SK-N-SH (cell line): Measurements from ENCODE around the gene CYP2C19. TPM values are rescaled to one million over a fixed set of nuclear protein-coding genes. Genes with fewer than 3 reads are reported as not detected.

Experiments used
- CTCF ChIA-PET: fragments of 300-600, 350-600 bp; formaldehyde crosslinking; extraction: SDS; loops from one replicate; lab custom pipeline; 2021; lab: Yijun Ruan, JAX
- POLR2A ChIA-PET: fragments of 350-600 bp; sonication (Branson Sonifier 250); formaldehyde crosslinking; extraction: SDS; loops from one replicate; lab custom pipeline; 2020; ENCODE audit warnings: antibody characterized with exemption, inconsistent platforms; lab: Yijun Ruan, JAX
- DNase-seq: peaks from one replicate; pipeline ENCODE4 v3.0.0; 2012
- H2AFZ ChIP-seq: fragments of 200-600 bp; sonication (generic); 2 replicates; pipeline ENCODE4 v1.8.1; 2016; ENCODE audit warnings: antibody characterized with exemption, mild to moderate bottlenecking, low read depth
- H3F3A ChIP-seq: fragments of 200-600 bp; sonication (generic); replicated peaks from 2 replicates; pipeline ENCODE3; 2016; ENCODE audit warnings: antibody characterized with exemption, mild to moderate bottlenecking; ENCODE audit not compliant: insufficient read depth
- H3K27ac ChIP-seq, 2 experiments: fragments of 200-500 bp in 1 of 2; fragments of 200-600 bp in 1 of 2; sonication (Bioruptor generic) in 1 of 2; sonication (generic), shearing (Covaris generic) in 1 of 2; 2 replicates each; pipeline versions ENCODE4 v1.5.1 to v1.6.1; 2014 to 2016; ENCODE audit warnings: low read depth in 2 of 2, inconsistent platforms in 1 of 2, low read length in 1 of 2, mild to moderate bottlenecking in 1 of 2, mixed read lengths in 1 of 2
- H3K27me3 ChIP-seq: fragments of 200-600 bp; sonication (generic), shearing (Covaris generic); 2 replicates; pipeline ENCODE4 v1.6.1; 2016; ENCODE audit warnings: mixed run types; ENCODE audit not compliant: insufficient read depth
- H3K36me3 ChIP-seq, 2 experiments: fragments of 200-500 bp in 1 of 2; fragments of 200-600 bp in 1 of 2; sonication (Bioruptor generic) in 1 of 2; sonication (generic) in 1 of 2; replicated peaks in 1 of 2; 2 replicates each; pipeline versions ENCODE3 to v1.5.1; 2014 to 2016; ENCODE audit warnings: low read length in 1 of 2, mild to moderate bottlenecking in 1 of 2; ENCODE audit not compliant: insufficient read depth in 2 of 2, control insufficient read depth in 1 of 2
- H3K4me1 ChIP-seq, 2 experiments: fragments of 200-500 bp in 1 of 2; fragments of 200-600 bp in 1 of 2; sonication (Bioruptor generic) in 1 of 2; sonication (generic), shearing (Covaris generic) in 1 of 2; 2 replicates each; pipeline versions ENCODE4 v1.5.1 to v1.6.1; 2014 to 2016; ENCODE audit warnings: low read depth in 1 of 2, low read length in 1 of 2, mixed run types in 1 of 2; ENCODE audit not compliant: insufficient read depth in 2 of 2, control insufficient read depth in 1 of 2
- H3K4me2 ChIP-seq: fragments of 200-600 bp; sonication (generic), shearing (Covaris generic); 2 replicates; pipeline ENCODE4 v1.6.1; 2017; ENCODE audit warnings: mixed run types
- H3K4me3 ChIP-seq, 2 experiments: fragments of 200-500 bp in 1 of 2; fragments of 200-600 bp in 1 of 2; sonication (Bioruptor generic) in 1 of 2; sonication (generic), shearing (Covaris generic) in 1 of 2; 2 replicates each; pipeline versions ENCODE4 v1.5.1 to v1.8.1; 2014 to 2016; ENCODE audit warnings: low read depth in 2 of 2, inconsistent platforms in 1 of 2, low read length in 1 of 2, mild to moderate bottlenecking in 1 of 2, mixed read lengths in 1 of 2, moderate library complexity in 1 of 2
- H3K79me2 ChIP-seq: fragments of 200-600 bp; sonication (generic); 2 replicates; pipeline ENCODE4 v1.8.1; 2017; ENCODE audit warnings: mild to moderate bottlenecking; ENCODE audit not compliant: insufficient read depth
- H3K9ac ChIP-seq: fragments of 200-600 bp; sonication (generic); 2 replicates; pipeline ENCODE4 v1.6.1; 2017; ENCODE audit warnings: mixed run types
- H3K9me2 ChIP-seq: fragments of 200-600 bp; sonication (generic); 2 replicates; pipeline ENCODE4 v1.6.1; 2017; ENCODE audit warnings: mixed run types
- H3K9me3 ChIP-seq: fragments of 200-600 bp; sonication (generic); 2 replicates; pipeline ENCODE4 v1.6.1; 2017; ENCODE audit warnings: mixed run types, mild to moderate bottlenecking, moderate library complexity
- H4K20me1 ChIP-seq: fragments of 200-600 bp; sonication (generic); 2 replicates; pipeline ENCODE4 v1.6.1; 2017; ENCODE audit warnings: mild to moderate bottlenecking, mixed run types; ENCODE audit not compliant: insufficient read depth
- ELF1 ChIP-seq: IDR thresholded peaks from 2 replicates; pipeline ENCODE4 v1.4.0; 2012
- EP300 ChIP-seq, 2 experiments: IDR thresholded peaks; 2 replicates each; pipeline versions ENCODE4 v1.4.0 to v1.6.1; 2012; ENCODE audit warnings: borderline replicate concordance in 1 of 2, low read depth in 1 of 2, low read length in 1 of 2
- EZH2phosphoT487 ChIP-seq: fragments of 200-600 bp; sonication (generic); IDR thresholded peaks from 2 replicates; pipeline ENCODE4 v1.6.1; 2017; ENCODE audit warnings: low read depth, mixed run types, mild to moderate bottlenecking, antibody characterized with exemption, moderate library complexity, borderline replicate concordance
- FOXM1 ChIP-seq: IDR thresholded peaks from 2 replicates; pipeline ENCODE4 v1.4.0; 2012; ENCODE audit warnings: low read depth, mild to moderate bottlenecking
- GABPA ChIP-seq: IDR thresholded peaks from 2 replicates; pipeline ENCODE4 v1.4.0; 2012; ENCODE audit warnings: low read depth, mild to moderate bottlenecking
- IRF3 ChIP-seq: fragments of 150-350 bp; IDR thresholded peaks from 2 replicates; pipeline ENCODE4 v1.6.1; 2016; ENCODE audit warnings: mild to moderate bottlenecking, low read depth, low read length
- JUND ChIP-seq: IDR thresholded peaks from 2 replicates; pipeline ENCODE4 v1.4.0; 2012
- MAX ChIP-seq: IDR thresholded peaks from 2 replicates; pipeline ENCODE4 v1.4.0; 2012; ENCODE audit warnings: low read depth
- MEF2A ChIP-seq: IDR thresholded peaks from 2 replicates; pipeline ENCODE4 v1.4.0; 2012; ENCODE audit warnings: low read depth, borderline replicate concordance
- NRF1 ChIP-seq: IDR thresholded peaks from 2 replicates; pipeline ENCODE4 v1.6.1; 2012; ENCODE audit warnings: low read depth, mild to moderate bottlenecking, low read length
- RAD21 ChIP-seq: IDR thresholded peaks from 2 replicates; pipeline ENCODE4 v1.6.1; 2012; ENCODE audit warnings: mild to moderate bottlenecking, low read length
- RCOR1 ChIP-seq: fragments of 150-350 bp; IDR thresholded peaks from 2 replicates; pipeline ENCODE4 v1.6.1; 2017; ENCODE audit warnings: antibody characterized with exemption, low read length
- REST ChIP-seq: IDR thresholded peaks from 2 replicates; pipeline ENCODE4 v1.6.1; 2012; ENCODE audit warnings: mild to moderate bottlenecking, low read depth, low read length, moderate library complexity
- SIN3A ChIP-seq: IDR thresholded peaks from 2 replicates; pipeline ENCODE4 v1.6.1; 2012; ENCODE audit warnings: low read depth, mild to moderate bottlenecking, low read length, moderate library complexity, borderline replicate concordance
- YY1 ChIP-seq: IDR thresholded peaks from 2 replicates; pipeline ENCODE4 v1.4.0; 2012; ENCODE audit warnings: low read depth, mild to moderate bottlenecking
- ZBTB33 ChIP-seq: IDR thresholded peaks from 2 replicates; pipeline ENCODE4 v1.4.0; 2012; ENCODE audit warnings: low read depth, borderline replicate concordance
- polyA plus RNA-seq, 3 experiments: library from polyadenylated mRNA; depleted of rRNA; stranded (reverse); fragments of >200 nt; gene quantifications; 2 replicates each; pipeline ENCODE4 v1.2.3, GENCODE V29; 2012

The CYP2C19 gene
- polyA plus RNA-seq, 1 of the 3 experiments (the other 2 are of a cell fraction): not detected

- H3K27ac ChIP-seq: no peak overlapping the region
- 0 out of 2 replicates have a peak, but pooled peaks cover 4% of the 10 kb centered on the region for H3K9me2 ChIP-seq
- no peaks in the 10 kb centered on the region for H3F3A ChIP-seq
- H4K20me1 ChIP-seq: no peaks in the 10 kb centered on the region
- no peaks in the 10 kb centered on the region for H3K4me1 ChIP-seq
- DNase-seq: no peak
- no peaks in the 10 kb centered on the region for H3K79me2 ChIP-seq
- no peak overlapping the region for H2AFZ ChIP-seq
- H3K27me3 ChIP-seq: no peaks in the 10 kb centered on the region
- H3K9me3 ChIP-seq: no peaks in the 10 kb centered on the region
- no peak overlapping the region for H3K4me3 ChIP-seq
- no peak overlapping the region for H3K9ac ChIP-seq
- CTCF ChIA-PET: no interaction called here
- no peaks in the 10 kb centered on the region for H3K36me3 ChIP-seq
- TF ChIP-seq FOXM1 (no peak), EP300 (IDR thresholded peaks at IDR 0.05; ENCODE audit: borderline replicate concordance in 1 of 2, low read depth in 1 of 2, low read length in 1 of 2) (no peak), GABPA (no peak), ELF1 (no peak), YY1 (no peak), MAX (no peak), NRF1 (no peak), JUND (no peak), EZH2phosphoT487 (no peak), RAD21 (no peak), ZBTB33 (no peak), SIN3A (no peak), REST (no peak), RCOR1 (no peak), IRF3 (no peak), MEF2A (no peak)
- no peak overlapping the region for H3K4me2 ChIP-seq
- POLR2A ChIA-PET: no interaction called here
Observed at GRCh38 chr10:94725871-94726270, 36.6 kb upstream of the CYP2C19 start.
